IPS DF 19.7 (cell line): ENCODE results near the gene ZDHHC7.

Source experiments
- DNase-seq: peaks from one replicate; pipeline ENCODE4 v3.0.0-alpha.2; 2013; ENCODE audit warnings: low read depth, low spot score

ZDHHC7 gene

DNA sequence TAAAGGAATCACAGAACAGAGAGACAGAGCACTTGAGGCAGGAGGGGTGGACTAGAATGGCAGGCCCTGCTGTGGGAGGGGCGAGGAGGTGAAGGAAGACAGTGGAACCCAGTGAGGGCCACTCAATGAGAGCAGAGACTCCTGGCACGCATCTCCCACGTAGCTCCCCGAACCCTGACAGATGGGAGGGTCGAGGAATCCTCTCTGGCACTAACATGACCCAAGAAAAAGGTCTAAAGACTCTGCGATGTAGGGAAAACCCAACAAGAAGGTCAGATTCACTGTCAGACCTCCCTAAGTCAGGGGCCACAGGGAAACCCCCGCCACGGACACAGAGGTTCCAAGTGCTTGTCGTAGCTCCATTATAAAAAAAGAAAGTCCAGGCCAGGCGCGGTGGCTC, 15.0 kb downstream of the ZDHHC7 start:
- no peak for DNase-seq

- DNase-seq: no peak
These were observed 15.7 kb downstream of the ZDHHC7 start for GRCh38 chr16:84995663-84996062.

DNA sequence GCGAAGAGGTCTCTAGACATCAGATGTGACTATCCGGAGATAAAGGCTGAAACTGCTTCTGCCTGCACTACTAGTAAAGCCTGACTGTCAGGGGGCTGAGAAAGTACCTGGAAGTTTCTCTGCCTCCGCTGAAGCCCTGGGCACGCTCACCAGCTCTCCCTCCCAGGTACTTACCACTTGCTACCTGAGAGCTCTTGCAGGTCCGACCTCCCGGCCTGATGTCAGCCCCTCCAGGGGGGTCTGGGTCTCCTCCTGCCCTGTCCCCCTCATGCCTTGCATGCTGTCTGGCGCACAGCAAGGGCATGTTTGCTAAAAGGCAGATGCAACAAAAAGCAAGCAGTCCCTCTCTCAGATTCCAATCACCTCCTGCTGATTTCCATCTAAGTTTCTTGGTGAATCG, 17.4 kb downstream of the ZDHHC7 start:
- DNase-seq: no peak

DNA sequence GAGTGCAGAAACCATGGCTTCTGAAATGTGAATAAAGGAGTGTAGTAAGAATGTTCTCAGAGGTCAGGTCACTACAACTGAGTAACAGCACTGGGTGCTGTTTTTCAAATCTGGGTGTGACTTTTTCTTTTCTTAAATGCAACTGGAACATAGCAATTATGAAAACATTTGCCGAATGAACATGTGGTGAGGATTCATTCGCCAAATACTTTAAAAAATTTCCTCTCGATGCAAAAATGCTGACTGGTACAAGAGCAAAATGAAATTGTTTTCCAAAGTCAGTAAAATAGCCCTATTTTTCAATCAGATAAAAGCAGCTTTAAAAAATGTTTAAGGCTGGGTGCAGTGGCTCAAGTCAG, 18.6 kb downstream of the ZDHHC7 start:
- no peak for DNase-seq

- DNase-seq: no peak
These were observed 20.6 kb downstream of the ZDHHC7 start for GRCh38 chr16:84990782-84991181.

- no peak for DNase-seq
These were observed 21.4 kb downstream of the ZDHHC7 start for GRCh38 chr16:84989749-84990620.

DNA sequence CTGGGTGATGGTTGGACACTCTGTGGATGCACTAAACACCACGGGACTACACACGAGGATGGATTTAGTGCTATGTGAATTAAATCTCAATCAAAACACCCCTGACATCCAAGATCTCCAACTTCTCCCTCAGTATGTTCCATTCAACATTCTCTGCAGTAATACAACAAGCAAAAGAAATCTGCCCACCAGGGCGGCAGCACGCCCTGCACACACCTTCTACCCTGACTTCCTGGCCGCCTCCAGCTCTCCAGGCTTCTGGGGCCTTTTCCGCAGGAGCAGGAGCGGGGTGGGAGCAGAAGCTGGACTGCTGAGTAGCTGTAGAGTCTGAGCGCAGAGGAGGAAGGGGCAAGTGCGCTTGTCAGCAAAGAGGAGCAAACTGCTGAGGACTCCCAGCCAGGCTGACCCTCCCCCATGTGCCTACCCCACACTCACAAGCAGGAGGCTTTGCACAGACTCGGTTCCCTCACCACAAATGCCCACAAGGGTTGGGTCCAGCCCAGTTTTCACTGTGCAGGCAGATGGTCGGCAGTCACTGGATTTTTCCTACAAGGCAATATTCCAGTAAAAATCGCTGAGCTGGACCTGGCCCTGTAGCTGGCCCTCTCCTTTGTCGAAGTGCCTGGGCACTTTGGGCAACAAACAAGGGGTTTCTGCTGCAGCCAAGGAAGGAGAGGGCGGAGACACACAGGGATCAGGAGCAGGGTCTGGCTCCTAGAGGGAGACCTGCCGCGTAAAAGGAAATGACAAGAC, 22.8 kb downstream of the ZDHHC7 start:
- DNase-seq: no peak

- no peak for DNase-seq
These were observed 24.5 kb downstream of the ZDHHC7 start for GRCh38 chr16:84986879-84987278.

- no peak for DNase-seq
These were observed 25.2 kb downstream of the ZDHHC7 start for GRCh38 chr16:84986102-84986501.

DNA sequence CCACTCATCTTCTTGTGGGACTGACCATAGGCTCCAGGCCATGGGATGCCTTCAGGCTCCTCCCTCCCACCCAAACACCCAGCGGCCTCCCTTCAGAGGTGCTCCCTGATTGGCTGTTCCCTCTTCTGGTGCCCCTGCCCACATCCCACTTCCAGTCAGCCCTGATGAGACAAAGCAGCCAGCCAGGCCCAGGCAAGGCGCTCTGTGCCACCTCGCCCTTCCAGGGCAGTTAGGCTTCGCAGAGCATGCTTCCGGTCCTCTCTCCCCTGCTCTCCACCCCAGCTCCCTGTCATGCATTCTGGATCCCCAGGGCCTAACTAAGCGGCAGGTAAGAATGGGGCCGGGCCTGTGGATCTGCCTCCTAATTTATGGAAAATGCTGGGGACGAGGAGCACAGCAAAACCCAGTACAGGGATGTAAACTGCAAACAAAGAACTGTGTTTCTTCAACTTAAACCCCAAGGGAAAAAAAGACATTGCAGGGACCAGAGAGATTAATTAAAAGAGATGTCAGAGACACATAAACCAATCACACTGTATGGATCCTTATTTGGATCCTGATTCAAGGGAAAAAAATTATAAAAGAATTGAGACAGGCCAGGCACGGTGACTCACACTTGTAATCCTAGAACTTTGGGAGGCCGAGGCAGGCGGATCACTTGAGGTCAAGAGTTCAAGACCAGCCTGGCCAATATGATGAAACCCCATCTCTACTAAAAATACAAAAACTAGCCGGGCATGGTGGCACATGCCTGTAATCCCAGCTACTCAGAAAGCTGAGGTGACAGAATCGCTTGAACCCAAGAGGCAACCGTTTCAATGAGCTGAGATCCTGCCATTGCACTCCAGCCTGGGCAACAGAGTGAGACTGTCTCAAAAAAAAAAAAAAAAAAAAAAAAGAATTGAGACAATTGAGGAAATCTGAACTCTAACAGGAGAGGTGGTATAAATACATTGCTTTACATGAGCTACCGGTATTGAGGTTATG, 26.0 kb downstream of the ZDHHC7 start:
- no peak for DNase-seq

- DNase-seq: no peak
These were observed 28.9 kb downstream of the ZDHHC7 start for GRCh38 chr16:84982434-84982833.

DNA sequence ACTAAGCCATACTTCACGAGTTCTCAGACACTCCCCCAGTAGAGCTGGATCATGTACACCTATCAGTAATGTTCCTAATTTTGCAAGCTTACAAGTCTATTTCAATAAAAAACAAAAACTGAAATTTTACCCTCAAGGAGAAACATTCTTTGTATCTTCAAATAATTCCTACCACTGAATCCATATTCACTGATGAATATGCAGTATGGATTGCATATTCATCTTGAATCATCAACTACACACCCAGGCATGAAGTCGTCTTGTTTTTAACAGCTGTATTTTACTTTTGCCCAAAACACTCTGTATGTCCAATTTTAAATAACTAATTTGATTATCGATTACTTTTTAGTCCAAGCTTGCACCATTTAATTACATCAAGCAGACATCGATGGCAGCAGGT, 31.8 kb downstream of the ZDHHC7 start:
- no peak for DNase-seq

GRCh38 chr16:84976644-84977400, 34.5 kb downstream of the ZDHHC7 start:
- no peak for DNase-seq

GRCh38 chr16:84975522-84975921, 35.8 kb downstream of the ZDHHC7 start:
- DNase-seq: no peak

DNA sequence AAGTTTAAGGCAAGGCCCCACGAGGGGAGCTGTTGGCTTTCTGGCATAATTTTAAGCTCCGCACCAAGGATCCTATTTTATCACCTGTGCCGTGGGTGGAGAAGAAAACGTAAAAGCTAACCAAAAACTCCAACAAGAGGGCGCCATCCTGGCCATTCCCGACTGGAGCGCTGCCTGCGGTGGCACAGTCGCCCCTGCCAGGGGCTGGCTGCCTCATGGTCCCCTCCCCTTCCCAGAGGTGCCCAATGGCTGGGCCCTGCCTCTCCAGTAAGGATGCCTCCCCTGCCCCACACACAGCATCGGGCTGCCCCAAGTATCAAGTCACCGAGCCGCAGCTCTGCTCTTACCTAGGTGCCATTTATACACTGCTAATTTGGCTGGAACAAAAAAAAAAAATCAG, 36.3 kb downstream of the ZDHHC7 start:
- DNase-seq: no peak

DNA sequence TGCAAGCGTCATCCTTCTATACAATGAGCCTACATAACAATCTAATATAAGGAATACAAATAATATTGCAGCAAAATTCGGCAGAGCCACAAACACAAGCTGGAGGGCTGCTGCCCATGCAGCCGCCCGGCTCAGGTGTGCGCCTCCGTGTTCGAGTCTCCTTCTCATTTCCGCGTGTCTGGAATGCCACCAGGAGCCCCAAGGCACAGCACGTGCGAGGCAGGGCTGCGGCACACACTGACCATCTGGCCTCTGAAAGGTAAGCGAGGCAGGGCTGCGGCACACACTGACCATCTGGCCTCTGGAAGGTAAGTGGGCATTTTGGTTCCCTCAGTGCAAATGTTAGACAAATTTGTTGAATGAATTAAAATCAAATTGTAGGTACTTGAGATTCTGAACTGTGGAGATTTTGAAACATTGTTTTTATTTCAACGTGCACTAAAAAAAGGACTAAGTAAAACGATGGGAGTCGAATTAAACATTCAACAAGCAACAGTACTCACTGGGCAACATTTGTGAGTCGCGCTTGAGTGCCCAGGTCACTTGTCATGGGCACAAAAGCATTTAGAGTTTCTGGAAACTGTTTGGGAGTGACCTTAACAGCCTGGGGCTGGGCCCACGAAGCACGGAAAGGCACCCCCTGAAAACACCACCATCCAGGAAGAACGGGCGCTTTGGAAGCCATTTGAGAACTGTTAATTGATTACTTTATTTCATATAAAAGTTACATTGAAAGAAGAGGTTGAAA, 37.4 kb downstream of the ZDHHC7 start:
- DNase-seq: no peak

DNA sequence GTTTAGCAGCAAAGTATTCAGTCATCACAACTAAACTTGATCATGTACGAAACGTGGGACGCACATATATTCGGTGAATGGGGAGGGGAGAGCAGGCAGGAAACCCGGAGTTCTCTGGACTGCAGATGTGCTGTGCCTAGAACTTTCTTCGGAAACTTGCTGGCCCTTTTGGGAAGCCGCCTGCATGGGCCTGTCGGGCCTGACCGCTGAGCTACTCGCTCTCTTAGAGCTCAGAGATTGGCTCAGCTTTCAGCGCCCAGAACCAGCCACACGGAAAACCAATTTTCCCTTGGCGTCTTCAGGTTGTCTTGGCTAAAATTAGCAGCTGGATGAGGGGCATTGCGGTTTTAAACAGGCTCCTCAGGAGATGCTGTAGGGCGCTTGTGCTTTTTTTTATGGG, 38.1 kb downstream of the ZDHHC7 start:
- DNase-seq: no peak

GRCh38 chr16:84970447-84971127, 40.7 kb downstream of the ZDHHC7 start:
- peak; percentile 40 for DNase-seq

GRCh38 chr16:84967828-84968227, 43.5 kb downstream of the ZDHHC7 start:
- DNase-seq: no peak
